H1 (cell line): Measurements from ENCODE around the gene RRP1.

Experiments used
- CBX5 ChIP-seq: fragments of 300-800, 300-1000 bp; sonication (generic); IDR thresholded peaks from 2 replicates; pipeline ENCODE4 v1.7.1; 2016; ENCODE audit warnings: antibody characterized with exemption, low read length, low read depth
- CTCF ChIP-seq, 3 experiments: IDR thresholded peaks; 1 replicate in 2 of 3; 2 replicates in 1 of 3; pipeline versions ENCODE4 v1.5.1 to v1.6.1; 2011; ENCODE audit warnings: low read length in 3 of 3, mild to moderate bottlenecking in 3 of 3, inconsistent platforms in 2 of 3, low read depth in 1 of 3, moderate library complexity in 1 of 3; ENCODE audit not compliant: insufficient read depth in 1 of 3; ENCODE audit errors: control extremely low read depth in 1 of 3
- EZH2 ChIP-seq: fragments of 200-600 bp; sonication (generic); IDR thresholded peaks from 2 replicates; pipeline ENCODE4 v1.7.1; 2012; ENCODE audit warnings: low read depth, mild to moderate bottlenecking, moderate library complexity, low read length, inconsistent platforms; ENCODE audit not compliant: severe bottlenecking
- MAX ChIP-seq: IDR thresholded peaks from 2 replicates; pipeline ENCODE4 v1.6.1; 2012; ENCODE audit warnings: inconsistent platforms
- POLR2A ChIP-seq, 2 experiments: IDR thresholded peaks; 1 replicate in 1 of 2; 2 replicates in 1 of 2; pipeline ENCODE4 v1.6.1; 2011; ENCODE audit warnings: low read depth in 2 of 2, low read length in 2 of 2, mild to moderate bottlenecking in 2 of 2; ENCODE audit errors: control extremely low read depth in 1 of 2
- POLR2AphosphoS5 ChIP-seq: IDR thresholded peaks from 2 replicates; pipeline ENCODE4 v1.6.1; 2011; ENCODE audit warnings: low read depth, low read length
- SUZ12 ChIP-seq: fragments of 200-600 bp; sonication (generic); IDR thresholded peaks from 2 replicates; pipeline ENCODE4 v1.6.1; 2012; ENCODE audit warnings: mild to moderate bottlenecking, inconsistent platforms, low read length, moderate library complexity, mixed read lengths
- TAF1 ChIP-seq: IDR thresholded peaks from 2 replicates; pipeline ENCODE4 v1.6.1; 2011; ENCODE audit warnings: mild to moderate bottlenecking, low read depth, low read length
- ZNF274 ChIP-seq: IDR thresholded peaks from 2 replicates; pipeline ENCODE4 v1.7.0; 2012; ENCODE audit warnings: low read length, borderline replicate concordance; ENCODE audit errors: extremely low read depth
- TF ChIP-seq, protein P1 (sequence below): IDR thresholded peaks from 2 replicates; pipeline ENCODE4 v1.6.1; 2012; ENCODE audit warnings: inconsistent platforms

GRCh38 chr21:43761886-43762285 lies 27.5 kb upstream of the RRP1 start:
- TF ChIP-seq TAF1: no peak
- TF ChIP-seq SUZ12: no peak
- no peak for TF ChIP-seq POLR2AphosphoS5
- TF ChIP-seq CTCF (IDR thresholded peaks at IDR 0.05; ENCODE audit: control extremely low read depth in 1 of 3, insufficient read depth in 1 of 3, low read depth in 1 of 3, low read length in 3 of 3): no peak
- TF ChIP-seq, protein P1, sequence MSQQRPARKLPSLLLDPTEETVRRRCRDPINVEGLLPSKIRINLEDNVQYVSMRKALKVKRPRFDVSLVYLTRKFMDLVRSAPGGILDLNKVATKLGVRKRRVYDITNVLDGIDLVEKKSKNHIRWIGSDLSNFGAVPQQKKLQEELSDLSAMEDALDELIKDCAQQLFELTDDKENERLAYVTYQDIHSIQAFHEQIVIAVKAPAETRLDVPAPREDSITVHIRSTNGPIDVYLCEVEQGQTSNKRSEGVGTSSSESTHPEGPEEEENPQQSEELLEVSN: no peak
- no peak for TF ChIP-seq POLR2A (IDR thresholded peaks at IDR 0.05; ENCODE audit: control extremely low read depth in 1 of 2, low read depth in 2 of 2, low read length in 2 of 2)
- no peak for TF ChIP-seq EZH2
- no peak for TF ChIP-seq ZNF274
- TF ChIP-seq MAX: no peak
- TF ChIP-seq CBX5: no peak
